ENCODE data around the gene SCNM1.
"Not testable (repeated sequence)": the region's sequence is repeated elsewhere in the genome, so short reads cannot be mapped to it uniquely, and the experiment has no call there.

Gene SCNM1

GRCh38 chr1:151193856-151194255 lies 27.9 kb downstream of the SCNM1 start:
- no peak for DNase-seq

- DNase-seq = not testable (repeated sequence)
Observed at GRCh38 chr1:151194894-151195594, 29.1 kb downstream of the SCNM1 start.

- peak in 4 of 5 experiments; percentile 14 to 69 (median 28) for DNase-seq
Observed at GRCh38 chr1:151196292-151196800, 30.4 kb downstream of the SCNM1 start.

- DNase-seq = peak in 1 of 5 experiments; percentile 27
Observed at GRCh38 chr1:151197863-151198253, 31.9 kb downstream of the SCNM1 start.

GRCh38 chr1:151198254-151199127 lies 32.5 kb downstream of the SCNM1 start, which contains the start of gene PIP5K1A:
PIP5K1A (plus strand) TSS chr1:151198552; CDS start chr1:151198997, 445 bp downstream.
- peak; percentile 97 to 99 (median 99) for DNase-seq

GRCh38 chr1:151199873-151200581 lies 34.1 kb downstream of the SCNM1 start:
- peak in 1 of 5 experiments; percentile 51 for DNase-seq

- not testable (repeated sequence) for DNase-seq
Observed at GRCh38 chr1:151205381-151205965, 39.5 kb downstream of the SCNM1 start.

- DNase-seq = peak in 1 of 5 experiments; percentile 30
Observed at GRCh38 chr1:151210830-151211229, 44.9 kb downstream of the SCNM1 start.

- peak in 1 of 5 experiments; percentile 74 for DNase-seq
Observed at GRCh38 chr1:151211972-151212705, 46.2 kb downstream of the SCNM1 start.

- no peak for DNase-seq
Observed at GRCh38 chr1:151213560-151213959, 47.6 kb downstream of the SCNM1 start.

Data from T-helper 2 cell (primary cell).